GM23338 (cell line): ENCODE measurements around the gene SARM1. TPM values are rescaled to one million over a fixed set of nuclear protein-coding genes. Genes with fewer than 3 reads are reported as not detected.

Experiments used
- ATAC-seq: fragments of 200-7000 bp; cut with Tn5 transposase; 3 replicates; pipeline ENCODE4 v1.9.1; 2020
- DNase-seq: peaks from one replicate; pipeline ENCODE4 v3.0.0-alpha.2; 2015; ENCODE audit warnings: low spot score
- H2AFZ ChIP-seq: fragments of 200-600 bp; sonication (generic); 2 replicates; pipeline ENCODE4 v1.8.0; 2016; ENCODE audit warnings: antibody characterized with exemption, mild to moderate bottlenecking, moderate library complexity
- H3F3A ChIP-seq: fragments of 200-600 bp; sonication (generic); replicated peaks from 2 replicates; pipeline ENCODE4 v1.8.0; 2017; ENCODE audit warnings: antibody characterized with exemption, mixed run types, low read depth
- H3K27ac ChIP-seq: fragments of 200-600 bp; sonication (generic); 2 replicates; pipeline ENCODE4 v1.6.1; 2016; ENCODE audit warnings: low read depth
- H3K27me3 ChIP-seq: fragments of 200-600 bp; sonication (generic); 2 replicates; pipeline ENCODE4 v1.8.0; 2016; ENCODE audit warnings: mild to moderate bottlenecking, mixed run types, moderate library complexity; ENCODE audit not compliant: insufficient read depth
- H3K36me3 ChIP-seq: fragments of 200-600 bp; sonication (generic); 2 replicates; pipeline ENCODE4 v1.8.0; 2016; ENCODE audit warnings: mild to moderate bottlenecking; ENCODE audit not compliant: insufficient read depth
- H3K4me1 ChIP-seq: fragments of 200-600 bp; sonication (generic); 2 replicates; pipeline ENCODE4 v1.8.0; 2016; ENCODE audit warnings: mild to moderate bottlenecking, moderate library complexity; ENCODE audit not compliant: insufficient read depth
- H3K4me2 ChIP-seq: fragments of 200-600 bp; sonication (generic); 2 replicates; pipeline ENCODE4 v1.7.1; 2017; ENCODE audit warnings: mixed run types
- H3K4me3 ChIP-seq: fragments of 200-600 bp; sonication (generic); 2 replicates; pipeline ENCODE4 v1.6.1; 2016; ENCODE audit warnings: mixed run types
- H3K79me2 ChIP-seq: fragments of 200-600 bp; sonication (generic); replicated peaks from 2 replicates; pipeline ENCODE4 v1.8.0; 2017; ENCODE audit warnings: mild to moderate bottlenecking; ENCODE audit not compliant: insufficient read depth
- H3K9me2 ChIP-seq: fragments of 200-600 bp; sonication (generic); 2 replicates; pipeline ENCODE4 v1.8.0; 2017; ENCODE audit not compliant: insufficient read depth
- H4K20me1 ChIP-seq: fragments of 200-600 bp; sonication (generic); replicated peaks from 2 replicates; pipeline ENCODE4 v1.8.0; 2017; ENCODE audit warnings: mild to moderate bottlenecking; ENCODE audit not compliant: insufficient read depth
- H3K27ac Mint-ChIP-seq: 2 replicates; pipeline ENCODE4 v1.8.0; 2020; ENCODE audit warnings: inconsistent platforms, mild to moderate bottlenecking, moderate library complexity, mixed read lengths
- H3K27me3 Mint-ChIP-seq: 3 replicates; pipeline ENCODE4 v1.8.0; 2022; ENCODE audit warnings: low read depth, mild to moderate bottlenecking, moderate library complexity, mixed read lengths, inconsistent platforms; ENCODE audit not compliant: insufficient read depth, poor library complexity
- H3K36me3 Mint-ChIP-seq: 3 replicates; pipeline ENCODE4 v1.8.0; 2021; ENCODE audit warnings: low read depth, mild to moderate bottlenecking, inconsistent platforms, moderate library complexity, mixed read lengths
- H3K4me1 Mint-ChIP-seq: 3 replicates; pipeline ENCODE4 v1.8.0; 2020; ENCODE audit warnings: mild to moderate bottlenecking, inconsistent platforms, mixed read lengths
- H3K4me3 Mint-ChIP-seq: 3 replicates; pipeline ENCODE4 v1.8.0; 2021; ENCODE audit warnings: moderate library complexity, mild to moderate bottlenecking, inconsistent platforms, mixed read lengths
- H3K9me3 Mint-ChIP-seq: 3 replicates; pipeline ENCODE4 v1.8.0; 2020; ENCODE audit warnings: moderate library complexity, mild to moderate bottlenecking, inconsistent platforms, mixed read lengths
- CREB1 ChIP-seq: fragments of 250-450 bp; sonication (Bioruptor Pico); IDR thresholded peaks from 2 replicates; pipeline ENCODE4 v1.5.0; 2020; ENCODE audit warnings: low read depth, mild to moderate bottlenecking, moderate library complexity
- EZH2 ChIP-seq: fragments of 200-600 bp; sonication (generic); IDR thresholded peaks from one replicate; pipeline ENCODE4 v1.8.0; 2017; ENCODE audit warnings: antibody characterized with exemption, mild to moderate bottlenecking, low read depth; ENCODE audit not compliant: unreplicated experiment
- EZH2phosphoT487 ChIP-seq: fragments of 200-600 bp; sonication (generic); IDR thresholded peaks from one replicate; pipeline ENCODE4 v1.8.1; 2018; ENCODE audit warnings: antibody characterized with exemption; ENCODE audit not compliant: unreplicated experiment
- JUNB ChIP-seq: IDR thresholded peaks from one replicate; pipeline ENCODE4 v1.6.1; 2016; ENCODE audit warnings: antibody characterized with exemption; ENCODE audit not compliant: unreplicated experiment
- NANOG ChIP-seq: IDR thresholded peaks from 2 replicates; pipeline ENCODE4 v1.6.1; 2016; ENCODE audit warnings: antibody characterized with exemption, borderline replicate concordance
- POLR2AphosphoS5 ChIP-seq: IDR thresholded peaks from 2 replicates; pipeline ENCODE4 v1.6.1; 2016; ENCODE audit warnings: antibody characterized with exemption, low read depth
- STAT1 ChIP-seq: IDR thresholded peaks from one replicate; pipeline ENCODE4 v1.6.1; 2016; ENCODE audit warnings: antibody characterized with exemption; ENCODE audit not compliant: unreplicated experiment
- ZNF114 ChIP-seq: fragments of 250-450 bp; sonication (Bioruptor Pico); IDR thresholded peaks from 2 replicates; pipeline ENCODE4 v1.5.0; 2020; ENCODE audit warnings: mild to moderate bottlenecking, moderate library complexity
- ZNF331 ChIP-seq: fragments of 250-450 bp; sonication (Bioruptor Pico); IDR thresholded peaks from 2 replicates; pipeline ENCODE4 v1.5.0; 2020; ENCODE audit warnings: low read depth, mild to moderate bottlenecking, moderate library complexity
- polyA plus RNA-seq: library from polyadenylated mRNA; unstranded; fragments of >200 nt; fragmentation: Nextera tagmentation; extraction: Ambion mirVana; gene quantifications from 2 replicates; pipeline ENCODE4 v1.2.1, GENCODE V29; 2016
- total RNA-seq: library from RNA; depleted of rRNA; stranded (reverse); fragments of >200 nt; shearing (Covaris generic); gene quantifications from 2 replicates; pipeline ENCODE4 v1.2.3, GENCODE V29; 2014
- TF ChIP-seq, protein P1 (sequence below): IDR thresholded peaks from one replicate; pipeline ENCODE4 v1.6.1; 2018; ENCODE audit warnings: antibody characterized with exemption; ENCODE audit not compliant: unreplicated experiment
- TF ChIP-seq, protein P2 (sequence below), 2 experiments: fragments of 200-600 bp in 1 of 2; sonication (generic) in 1 of 2; conservative IDR thresholded peaks; 2 replicates each; pipeline versions ENCODE4 v1.5.1 to v1.6.1; 2016 to 2017; ENCODE audit warnings: antibody characterized with exemption in 2 of 2, low read depth in 2 of 2, mild to moderate bottlenecking in 2 of 2, moderate library complexity in 1 of 2
- TF ChIP-seq, protein P3 (sequence below): fragments of 250-450 bp; sonication (Bioruptor Pico); IDR thresholded peaks from 2 replicates; pipeline ENCODE4 v1.5.0; 2020; ENCODE audit warnings: mild to moderate bottlenecking, moderate library complexity
- TF ChIP-seq, protein P4 (sequence below): IDR thresholded peaks from 2 replicates; pipeline ENCODE4 v1.6.1; 2016; ENCODE audit warnings: antibody characterized with exemption

The SARM1 gene
- total and polyA plus RNA-seq, 2 experiments from 2014 or later: 0.89 to 15.3 TPM

DNA sequence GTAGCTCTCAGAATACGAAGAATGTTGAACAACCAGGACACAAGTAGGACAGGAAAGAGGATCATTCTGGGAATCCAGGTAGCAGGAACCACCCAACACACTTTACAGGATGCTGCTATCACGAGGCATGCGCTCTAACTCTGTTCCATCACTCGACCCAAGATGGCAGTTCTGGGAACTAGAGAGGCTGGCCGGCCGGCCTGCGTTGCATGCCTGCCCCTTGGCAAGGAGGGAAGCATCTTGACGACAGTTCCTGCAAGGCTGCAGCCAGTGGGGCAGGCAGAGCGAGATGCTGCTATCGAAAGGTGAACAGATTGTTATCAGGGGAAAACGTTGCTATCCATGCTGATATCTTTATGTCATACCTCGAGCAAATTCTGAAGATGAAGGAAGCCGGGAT is 53.7 kb downstream of the SARM1 start:
- Histone ChIP-seq H3K4me3 (no peak overlapping the region), H3K79me2 (no peaks in the 10 kb centered on the region), H3K27ac (no peak overlapping the region), H3K36me3 (no peaks in the 10 kb centered on the region), H4K20me1 (no peaks in the 10 kb centered on the region; the same call in 1 of the 2 replicates), H2AFZ (peak overlapping the region; percentile 3; the same call in 1 of the 2 replicates), H3K4me1 (no peaks in the 10 kb centered on the region), H3K9me2 (peaks cover 4% of the 10 kb centered on the region; the same call in 1 of the 2 replicates), H3F3A (no peaks in the 10 kb centered on the region), H3K27me3 (no peaks in the 10 kb centered on the region), H3K4me2 (no peak overlapping the region)
- Mint-ChIP-seq H3K9me3 (no peaks in the 10 kb centered on the region), H3K36me3 (no peaks in the 10 kb centered on the region), H3K27ac (no peak overlapping the region), H3K4me1 (no peaks in the 10 kb centered on the region), H3K27me3 (peaks cover 8% of the 10 kb centered on the region), H3K4me3 (no peak overlapping the region)
- no peak for ATAC-seq
- DNase-seq: no peak
- TF ChIP-seq, protein P1, sequence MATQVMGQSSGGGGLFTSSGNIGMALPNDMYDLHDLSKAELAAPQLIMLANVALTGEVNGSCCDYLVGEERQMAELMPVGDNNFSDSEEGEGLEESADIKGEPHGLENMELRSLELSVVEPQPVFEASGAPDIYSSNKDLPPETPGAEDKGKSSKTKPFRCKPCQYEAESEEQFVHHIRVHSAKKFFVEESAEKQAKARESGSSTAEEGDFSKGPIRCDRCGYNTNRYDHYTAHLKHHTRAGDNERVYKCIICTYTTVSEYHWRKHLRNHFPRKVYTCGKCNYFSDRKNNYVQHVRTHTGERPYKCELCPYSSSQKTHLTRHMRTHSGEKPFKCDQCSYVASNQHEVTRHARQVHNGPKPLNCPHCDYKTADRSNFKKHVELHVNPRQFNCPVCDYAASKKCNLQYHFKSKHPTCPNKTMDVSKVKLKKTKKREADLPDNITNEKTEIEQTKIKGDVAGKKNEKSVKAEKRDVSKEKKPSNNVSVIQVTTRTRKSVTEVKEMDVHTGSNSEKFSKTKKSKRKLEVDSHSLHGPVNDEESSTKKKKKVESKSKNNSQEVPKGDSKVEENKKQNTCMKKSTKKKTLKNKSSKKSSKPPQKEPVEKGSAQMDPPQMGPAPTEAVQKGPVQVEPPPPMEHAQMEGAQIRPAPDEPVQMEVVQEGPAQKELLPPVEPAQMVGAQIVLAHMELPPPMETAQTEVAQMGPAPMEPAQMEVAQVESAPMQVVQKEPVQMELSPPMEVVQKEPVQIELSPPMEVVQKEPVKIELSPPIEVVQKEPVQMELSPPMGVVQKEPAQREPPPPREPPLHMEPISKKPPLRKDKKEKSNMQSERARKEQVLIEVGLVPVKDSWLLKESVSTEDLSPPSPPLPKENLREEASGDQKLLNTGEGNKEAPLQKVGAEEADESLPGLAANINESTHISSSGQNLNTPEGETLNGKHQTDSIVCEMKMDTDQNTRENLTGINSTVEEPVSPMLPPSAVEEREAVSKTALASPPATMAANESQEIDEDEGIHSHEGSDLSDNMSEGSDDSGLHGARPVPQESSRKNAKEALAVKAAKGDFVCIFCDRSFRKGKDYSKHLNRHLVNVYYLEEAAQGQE: no peak
- TF ChIP-seq POLR2AphosphoS5 (no peak), ZNF331 (CRISPR knock-in tag) (no peak), CREB1 (CRISPR knock-in tag) (no peak), STAT1 (no peak), JUNB (no peak), EZH2phosphoT487 (no peak), EZH2 (no peak), ZNF114 (no peak), NANOG (no peak)
- TF ChIP-seq, protein P2, sequence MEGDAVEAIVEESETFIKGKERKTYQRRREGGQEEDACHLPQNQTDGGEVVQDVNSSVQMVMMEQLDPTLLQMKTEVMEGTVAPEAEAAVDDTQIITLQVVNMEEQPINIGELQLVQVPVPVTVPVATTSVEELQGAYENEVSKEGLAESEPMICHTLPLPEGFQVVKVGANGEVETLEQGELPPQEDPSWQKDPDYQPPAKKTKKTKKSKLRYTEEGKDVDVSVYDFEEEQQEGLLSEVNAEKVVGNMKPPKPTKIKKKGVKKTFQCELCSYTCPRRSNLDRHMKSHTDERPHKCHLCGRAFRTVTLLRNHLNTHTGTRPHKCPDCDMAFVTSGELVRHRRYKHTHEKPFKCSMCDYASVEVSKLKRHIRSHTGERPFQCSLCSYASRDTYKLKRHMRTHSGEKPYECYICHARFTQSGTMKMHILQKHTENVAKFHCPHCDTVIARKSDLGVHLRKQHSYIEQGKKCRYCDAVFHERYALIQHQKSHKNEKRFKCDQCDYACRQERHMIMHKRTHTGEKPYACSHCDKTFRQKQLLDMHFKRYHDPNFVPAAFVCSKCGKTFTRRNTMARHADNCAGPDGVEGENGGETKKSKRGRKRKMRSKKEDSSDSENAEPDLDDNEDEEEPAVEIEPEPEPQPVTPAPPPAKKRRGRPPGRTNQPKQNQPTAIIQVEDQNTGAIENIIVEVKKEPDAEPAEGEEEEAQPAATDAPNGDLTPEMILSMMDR (conservative IDR thresholded peaks at IDR 0.05; ENCODE audit: low read depth in 2 of 2): no peak
- TF ChIP-seq, protein P3, sequence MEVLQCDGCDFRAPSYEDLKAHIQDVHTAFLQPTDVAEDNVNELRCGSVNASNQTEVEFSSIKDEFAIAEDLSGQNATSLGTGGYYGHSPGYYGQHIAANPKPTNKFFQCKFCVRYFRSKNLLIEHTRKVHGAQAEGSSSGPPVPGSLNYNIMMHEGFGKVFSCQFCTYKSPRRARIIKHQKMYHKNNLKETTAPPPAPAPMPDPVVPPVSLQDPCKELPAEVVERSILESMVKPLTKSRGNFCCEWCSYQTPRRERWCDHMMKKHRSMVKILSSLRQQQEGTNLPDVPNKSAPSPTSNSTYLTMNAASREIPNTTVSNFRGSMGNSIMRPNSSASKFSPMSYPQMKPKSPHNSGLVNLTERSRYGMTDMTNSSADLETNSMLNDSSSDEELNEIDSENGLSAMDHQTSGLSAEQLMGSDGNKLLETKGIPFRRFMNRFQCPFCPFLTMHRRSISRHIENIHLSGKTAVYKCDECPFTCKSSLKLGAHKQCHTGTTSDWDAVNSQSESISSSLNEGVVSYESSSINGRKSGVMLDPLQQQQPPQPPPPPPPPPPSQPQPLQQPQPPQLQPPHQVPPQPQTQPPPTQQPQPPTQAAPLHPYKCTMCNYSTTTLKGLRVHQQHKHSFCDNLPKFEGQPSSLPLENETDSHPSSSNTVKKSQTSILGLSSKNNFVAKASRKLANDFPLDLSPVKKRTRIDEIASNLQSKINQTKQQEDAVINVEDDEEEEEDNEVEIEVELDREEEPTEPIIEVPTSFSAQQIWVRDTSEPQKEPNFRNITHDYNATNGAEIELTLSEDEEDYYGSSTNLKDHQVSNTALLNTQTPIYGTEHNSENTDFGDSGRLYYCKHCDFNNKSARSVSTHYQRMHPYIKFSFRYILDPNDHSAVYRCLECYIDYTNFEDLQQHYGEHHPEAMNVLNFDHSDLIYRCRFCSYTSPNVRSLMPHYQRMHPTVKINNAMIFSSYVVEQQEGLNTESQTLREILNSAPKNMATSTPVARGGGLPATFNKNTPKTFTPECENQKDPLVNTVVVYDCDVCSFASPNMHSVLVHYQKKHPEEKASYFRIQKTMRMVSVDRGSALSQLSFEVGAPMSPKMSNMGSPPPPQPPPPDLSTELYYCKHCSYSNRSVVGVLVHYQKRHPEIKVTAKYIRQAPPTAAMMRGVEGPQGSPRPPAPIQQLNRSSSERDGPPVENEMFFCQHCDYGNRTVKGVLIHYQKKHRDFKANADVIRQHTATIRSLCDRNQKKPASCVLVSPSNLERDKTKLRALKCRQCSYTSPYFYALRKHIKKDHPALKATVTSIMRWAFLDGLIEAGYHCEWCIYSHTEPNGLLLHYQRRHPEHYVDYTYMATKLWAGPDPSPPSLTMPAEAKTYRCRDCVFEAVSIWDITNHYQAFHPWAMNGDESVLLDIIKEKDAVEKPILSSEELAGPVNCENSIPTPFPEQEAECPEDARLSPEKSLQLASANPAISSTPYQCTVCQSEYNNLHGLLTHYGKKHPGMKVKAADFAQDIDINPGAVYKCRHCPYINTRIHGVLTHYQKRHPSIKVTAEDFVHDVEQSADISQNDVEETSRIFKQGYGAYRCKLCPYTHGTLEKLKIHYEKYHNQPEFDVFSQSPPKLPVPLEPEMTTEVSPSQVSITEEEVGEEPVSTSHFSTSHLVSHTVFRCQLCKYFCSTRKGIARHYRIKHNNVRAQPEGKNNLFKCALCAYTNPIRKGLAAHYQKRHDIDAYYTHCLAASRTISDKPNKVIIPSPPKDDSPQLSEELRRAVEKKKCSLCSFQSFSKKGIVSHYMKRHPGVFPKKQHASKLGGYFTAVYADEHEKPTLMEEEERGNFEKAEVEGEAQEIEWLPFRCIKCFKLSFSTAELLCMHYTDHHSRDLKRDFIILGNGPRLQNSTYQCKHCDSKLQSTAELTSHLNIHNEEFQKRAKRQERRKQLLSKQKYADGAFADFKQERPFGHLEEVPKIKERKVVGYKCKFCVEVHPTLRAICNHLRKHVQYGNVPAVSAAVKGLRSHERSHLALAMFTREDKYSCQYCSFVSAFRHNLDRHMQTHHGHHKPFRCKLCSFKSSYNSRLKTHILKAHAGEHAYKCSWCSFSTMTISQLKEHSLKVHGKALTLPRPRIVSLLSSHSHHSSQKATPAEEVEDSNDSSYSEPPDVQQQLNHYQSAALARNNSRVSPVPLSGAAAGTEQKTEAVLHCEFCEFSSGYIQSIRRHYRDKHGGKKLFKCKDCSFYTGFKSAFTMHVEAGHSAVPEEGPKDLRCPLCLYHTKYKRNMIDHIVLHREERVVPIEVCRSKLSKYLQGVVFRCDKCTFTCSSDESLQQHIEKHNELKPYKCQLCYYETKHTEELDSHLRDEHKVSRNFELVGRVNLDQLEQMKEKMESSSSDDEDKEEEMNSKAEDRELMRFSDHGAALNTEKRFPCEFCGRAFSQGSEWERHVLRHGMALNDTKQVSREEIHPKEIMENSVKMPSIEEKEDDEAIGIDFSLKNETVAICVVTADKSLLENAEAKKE: no peak
- TF ChIP-seq, protein P4, sequence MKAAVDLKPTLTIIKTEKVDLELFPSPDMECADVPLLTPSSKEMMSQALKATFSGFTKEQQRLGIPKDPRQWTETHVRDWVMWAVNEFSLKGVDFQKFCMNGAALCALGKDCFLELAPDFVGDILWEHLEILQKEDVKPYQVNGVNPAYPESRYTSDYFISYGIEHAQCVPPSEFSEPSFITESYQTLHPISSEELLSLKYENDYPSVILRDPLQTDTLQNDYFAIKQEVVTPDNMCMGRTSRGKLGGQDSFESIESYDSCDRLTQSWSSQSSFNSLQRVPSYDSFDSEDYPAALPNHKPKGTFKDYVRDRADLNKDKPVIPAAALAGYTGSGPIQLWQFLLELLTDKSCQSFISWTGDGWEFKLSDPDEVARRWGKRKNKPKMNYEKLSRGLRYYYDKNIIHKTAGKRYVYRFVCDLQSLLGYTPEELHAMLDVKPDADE: no peak
